IMR-90 (cell line): ENCODE data around the gene ATP6V1F. TPM values are rescaled to one million over a fixed set of nuclear protein-coding genes. Genes with fewer than 3 reads are reported as not detected.

Experiments
- ATAC-seq: fragments of 200-7000 bp; cut with Tn5 transposase; 2 replicates; pipeline ENCODE4 v1.9.1; 2020; ENCODE audit warnings: low read depth, mild to moderate bottlenecking, moderate library complexity
- BruUV-seq: library from RNA; stranded (reverse); fragments of 400-500 nt; replicated peaks from 2 replicates; lab custom pipeline; 2021; lab: Mats Ljungman, UMichigan
- CTCF ChIA-PET: fragments of 300-600 bp; formaldehyde crosslinking; extraction: SDS; loops from one replicate; lab custom pipeline; 2021; ENCODE audit warnings: antibody characterized with exemption; lab: Yijun Ruan, JAX
- POLR2A ChIA-PET: fragments of 300-600 bp; sonication (Branson Sonifier 250); formaldehyde crosslinking; loops from one replicate; lab custom pipeline; 2022; ENCODE audit warnings: antibody characterized with exemption; ENCODE audit not compliant: unreplicated experiment; lab: Charles Lee
- DNase-seq: peaks from one replicate; pipeline ENCODE4 v3.0.0; 2013
- H2AFZ ChIP-seq: replicated peaks from 2 replicates; pipeline ENCODE3; 2013; ENCODE audit warnings: low read length, mild to moderate bottlenecking; ENCODE audit not compliant: poor library complexity
- H2AK5ac ChIP-seq: 2 replicates; pipeline ENCODE4 v1.6.1; 2013; ENCODE audit warnings: low read depth, low read length, inconsistent platforms
- H2AK9ac ChIP-seq: replicated peaks from 2 replicates; pipeline ENCODE3; 2013; ENCODE audit warnings: mild to moderate bottlenecking, low read depth, low read length, moderate library complexity; ENCODE audit not compliant: poor library complexity
- H2BK120ac ChIP-seq: 2 replicates; pipeline ENCODE4 v1.6.1; 2013; ENCODE audit warnings: low read depth, low read length, inconsistent platforms
- H2BK15ac ChIP-seq: 3 replicates; pipeline ENCODE4 v1.6.1; 2013; ENCODE audit warnings: low read depth, low read length, inconsistent platforms
- H2BK20ac ChIP-seq: 2 replicates; pipeline ENCODE4 v1.6.1; 2013; ENCODE audit warnings: low read depth, mild to moderate bottlenecking, inconsistent platforms, low read length, moderate library complexity
- H2BK5ac ChIP-seq: 2 replicates; pipeline ENCODE4 v1.6.1; 2013; ENCODE audit warnings: mild to moderate bottlenecking, low read depth, low read length, inconsistent platforms; ENCODE audit not compliant: poor library complexity, severe bottlenecking
- H3K14ac ChIP-seq: replicated peaks from 2 replicates; pipeline ENCODE4 v1.6.1; 2013; ENCODE audit warnings: low read depth, low read length, inconsistent platforms
- H3K18ac ChIP-seq: 2 replicates; pipeline ENCODE4 v1.6.1; 2013; ENCODE audit warnings: low read depth, low read length, control low read depth
- H3K23ac ChIP-seq: 2 replicates; pipeline ENCODE4 v1.6.1; 2013; ENCODE audit warnings: low read depth, low read length, inconsistent platforms
- H3K27ac ChIP-seq: 2 replicates; pipeline ENCODE4 v1.5.1; 2013; ENCODE audit warnings: mild to moderate bottlenecking, control low read depth, low read length; ENCODE audit not compliant: insufficient read depth
- H3K27me3 ChIP-seq: 2 replicates; pipeline ENCODE4 v1.6.1; 2013; ENCODE audit warnings: low read length; ENCODE audit not compliant: control insufficient read depth, insufficient read depth
- H3K36me3 ChIP-seq: 2 replicates; pipeline ENCODE4 v1.6.1; 2013; ENCODE audit warnings: low read length, mixed read lengths; ENCODE audit not compliant: control insufficient read depth, insufficient read depth
- H3K4ac ChIP-seq: 2 replicates; pipeline ENCODE4 v1.6.1; 2013; ENCODE audit warnings: low read depth, low read length, inconsistent platforms
- H3K4me1 ChIP-seq: 2 replicates; pipeline ENCODE4 v1.6.1; 2013; ENCODE audit warnings: low read length, mixed read lengths; ENCODE audit not compliant: control insufficient read depth, insufficient read depth
- H3K4me2 ChIP-seq: 2 replicates; pipeline ENCODE4 v1.6.1; 2013; ENCODE audit warnings: low read depth, mild to moderate bottlenecking, control low read depth, low read length, moderate library complexity
- H3K4me3 ChIP-seq: 2 replicates; pipeline ENCODE4 v1.5.1; 2013; ENCODE audit warnings: low read depth, mild to moderate bottlenecking, control low read depth, low read length, moderate library complexity; ENCODE audit not compliant: insufficient read depth
- H3K56ac ChIP-seq: 2 replicates; pipeline ENCODE4 v1.6.1; 2013; ENCODE audit warnings: low read length, inconsistent platforms; ENCODE audit not compliant: insufficient read depth; ENCODE audit errors: extremely low read depth
- H3K79me1 ChIP-seq, 2 experiments: 2 replicates each; pipeline ENCODE4 v1.6.1; 2013; ENCODE audit warnings: low read length in 2 of 2, inconsistent platforms in 1 of 2, low read depth in 1 of 2
- H3K9ac ChIP-seq: 2 replicates; pipeline ENCODE4 v1.6.1; 2013; ENCODE audit warnings: low read depth, low read length, control low read depth
- H3K9me1 ChIP-seq: 2 replicates; pipeline ENCODE4 v1.6.1; 2013; ENCODE audit warnings: low read length, inconsistent platforms; ENCODE audit not compliant: insufficient read depth
- H3K9me3 ChIP-seq: 2 replicates; pipeline ENCODE4 v1.6.1; 2013; ENCODE audit warnings: low read length; ENCODE audit not compliant: control insufficient read depth, insufficient read depth
- H4K20me1 ChIP-seq: 2 replicates; pipeline ENCODE4 v1.6.1; 2013; ENCODE audit warnings: low read length, inconsistent platforms; ENCODE audit not compliant: insufficient read depth
- H4K5ac ChIP-seq: 2 replicates; pipeline ENCODE4 v1.6.1; 2013; ENCODE audit warnings: mild to moderate bottlenecking, low read depth, low read length, control low read depth
- H4K8ac ChIP-seq, 2 experiments: 2 replicates each; pipeline ENCODE4 v1.6.1; 2013; ENCODE audit warnings: low read depth in 2 of 2, low read length in 2 of 2, control low read depth in 1 of 2, inconsistent platforms in 1 of 2
- H4K91ac ChIP-seq: 2 replicates; pipeline ENCODE4 v1.6.1; 2013; ENCODE audit warnings: low read depth, low read length, inconsistent platforms; ENCODE audit not compliant: insufficient read depth
- FOS ChIP-seq: fragments of 150-350 bp; IDR thresholded peaks from 2 replicates; pipeline ENCODE4 v1.6.1; 2016; ENCODE audit warnings: low read depth, low read length
- WGBS, 2 experiments: methylation state at CpG; one replicate each; pipeline versions ENCODE4 v1.1.5 to v1.1.7; 2013; ENCODE audit warnings: missing lambda C conversion rate in 2 of 2; ENCODE audit not compliant: insufficient read length in 1 of 2; ENCODE audit errors: extremely low coverage in 2 of 2; 5-methylcytosine and 5-hydroxymethylcytosine counted together
- dilution Hi-C: fragments of 300-500 bp; cut with HindIII; formaldehyde crosslinking; loops from one replicate; pipeline ENCODE4 v1.14.3; 2018; ENCODE audit warnings: low sequenced_read_pairs; ENCODE audit not compliant: unreplicated experiment
- in situ Hi-C: fragments of 300-500 bp; cut with MboI; formaldehyde crosslinking; loops from 3 replicates; pipeline ENCODE4 v1.14.3; 2019; ENCODE audit warnings: low sequenced_read_pairs, inconsistent platforms, mixed read lengths
- intact Hi-C: fragments of 100-400 bp; cut with micrococcal nuclease; formaldehyde crosslinking; loops from 2 replicates; pipeline ENCODE4 v1.10.0; 2022
- polyA plus RNA-seq, 3 experiments: library from polyadenylated mRNA; depleted of rRNA; stranded (reverse); fragments of >200 nt; gene quantifications; 2 replicates each; pipeline ENCODE4 v1.2.3, GENCODE V29; 2012; ENCODE audit warnings: low replicate concordance in 1 of 3
- total RNA-seq: library from RNA; depleted of rRNA; stranded (reverse); fragments of >200 nt; gene quantifications from 2 replicates; pipeline ENCODE4 v1.2.3, GENCODE V29; 2012

ATP6V1F gene
- total and polyA plus RNA-seq, 2 of the 4 experiments (the other 2 are of a cell fraction), result 104 to 321 TPM

DNA sequence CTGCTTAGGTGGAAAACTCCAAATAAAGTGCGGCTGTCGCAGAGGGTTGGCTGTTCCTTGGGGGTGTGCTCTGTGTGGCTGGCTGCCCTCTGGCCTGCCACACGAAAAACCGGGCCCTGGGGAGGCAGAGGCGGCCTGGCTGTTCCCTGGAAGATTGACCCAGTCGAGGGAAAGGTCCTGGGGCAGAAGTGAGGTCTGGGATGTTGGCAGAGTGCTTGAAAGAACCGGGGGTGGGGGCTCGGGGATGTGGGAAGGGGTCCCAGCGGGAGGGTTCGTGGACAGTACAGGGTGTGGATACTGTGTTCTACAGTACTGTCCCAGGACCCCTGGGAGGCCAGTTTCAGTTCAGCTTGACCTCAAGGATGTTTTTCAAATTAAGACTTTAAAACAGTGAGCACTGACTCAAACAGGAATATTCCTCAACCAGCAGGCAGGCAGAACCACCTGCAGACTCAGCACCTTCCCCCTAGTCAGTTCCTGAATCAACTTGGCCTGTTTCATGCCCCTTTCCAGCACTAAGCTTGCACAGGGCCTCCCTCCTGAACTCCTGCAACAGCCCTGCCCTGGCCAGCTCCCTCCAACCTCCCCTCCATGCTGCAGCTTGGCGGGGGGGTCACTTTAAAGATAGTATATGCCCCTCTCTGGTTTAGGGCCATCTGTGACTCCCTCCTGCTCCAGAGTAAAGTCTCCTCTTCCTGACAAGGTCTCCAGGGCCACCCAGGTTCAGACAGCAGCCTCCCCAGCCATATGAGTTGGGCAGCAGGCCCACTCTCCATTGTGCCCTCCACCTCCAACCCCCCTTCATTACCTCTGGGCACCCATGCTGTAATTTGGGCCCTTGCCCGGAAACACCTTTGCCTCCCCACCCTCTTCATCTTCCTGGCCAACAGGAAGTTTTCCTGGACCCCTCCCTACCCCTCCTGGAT, 3.2 kb upstream of the ATP6V1F start:
- Histone ChIP-seq H3K4me3 (no peak overlapping the region), H3K4ac (no peak overlapping the region), H3K9ac (no peak overlapping the region), H2AK9ac (peak overlapping the region; percentile 48), H4K8ac (no peak overlapping the region), H3K4me1 (peaks cover 2% of the 10 kb centered on the region), H4K5ac (no peak overlapping the region), H2AK5ac (no peak overlapping the region), H2BK120ac (no peak overlapping the region), H2BK20ac (no peak overlapping the region), H2AFZ (no peak overlapping the region), H3K56ac (no peak overlapping the region), H3K4me2 (no peak overlapping the region), H2BK15ac (no peak overlapping the region), H3K79me1 (peaks cover 10 to 19% of the 10 kb centered on the region in 2 experiments), H4K91ac (no peak overlapping the region), H3K27me3 (no peaks in the 10 kb centered on the region), H3K23ac (no peak overlapping the region), H3K9me1 (peaks cover 5% of the 10 kb centered on the region; the same call in 1 of the 2 replicates), H4K20me1 (peaks cover 44% of the 10 kb centered on the region), H3K18ac (no peak overlapping the region), H3K36me3 (peaks cover 38% of the 10 kb centered on the region), H3K9me3 (no peaks in the 10 kb centered on the region), H3K27ac (no peak overlapping the region), H2BK5ac (no peak overlapping the region), H3K14ac (no peak overlapping the region)
- TF ChIP-seq FOS, result no peak
- DNase-seq (no peak), ATAC-seq (no peak)
- intact Hi-C loops, result no loop called here
- 100% methylated on average over 3 of the region's 12 CpGs; no CpG with 5 or more reads in 1 of the 2 experiments for WGBS, 2 experiments
- ChIA-PET CTCF (interaction anchor here (1.3 kb wide), 1 partner anchor 24 kb away, joined by 3 read pairs; no protein-coding TSS in a partner anchor), POLR2A (interaction anchor here (0.5 kb wide), 1 partner anchor 28 kb away, joined by 26 read pairs; no protein-coding TSS in a partner anchor)
- BruUV-seq, result no TSS peak
- dilution Hi-C loops, result no loop called here
- in situ Hi-C loops, result no loop called here
